GM19099 (cell line): ENCODE data around the gene ZDHHC9.
A peak's percentile ranks its signal among the peaks of the same experiment; 100 is the strongest.

Experiments used
- POLR2A ChIP-seq: IDR thresholded peaks from 3 replicates; pipeline ENCODE4 v1.6.1; 2011; ENCODE audit warnings: low read depth; ENCODE audit not compliant: insufficient read length; ENCODE audit errors: extremely low read depth

The ZDHHC9 gene

GRCh38 chrX:129843459-129844306 lies at the start of gene ZDHHC9:
Gene ZDHHC9 (minus strand): TSS chrX:129843886. CDS start chrX:129841945, 1,941 bp downstream.
- TF ChIP-seq POLR2A = peak; percentile 24

GRCh38 chrX:129877401-129877800 lies 33.7 kb upstream of the ZDHHC9 start:
- TF ChIP-seq POLR2A = no peak

- no peak for TF ChIP-seq POLR2A
Observed at GRCh38 chrX:129876771-129877305, 33.2 kb upstream of the ZDHHC9 start.

- TF ChIP-seq POLR2A = no peak
Observed at GRCh38 chrX:129875669-129876068, 32.0 kb upstream of the ZDHHC9 start.

GRCh38 chrX:129872524-129872923 lies 28.8 kb upstream of the ZDHHC9 start:
- no peak for TF ChIP-seq POLR2A

- no peak for TF ChIP-seq POLR2A
Observed at GRCh38 chrX:129846716-129847115, 3.0 kb upstream of the ZDHHC9 start.

- no peak for TF ChIP-seq POLR2A
Observed at GRCh38 chrX:129845616-129846190, 2.0 kb upstream of the ZDHHC9 start.

- no peak for TF ChIP-seq POLR2A
Observed at GRCh38 chrX:129843209-129843458, 552 bp downstream of the ZDHHC9 start.

- TF ChIP-seq POLR2A = no peak
Observed at GRCh38 chrX:129842510-129843208, 1.0 kb downstream of the ZDHHC9 start.

- TF ChIP-seq POLR2A = no peak
Observed at GRCh38 chrX:129840344-129840743, 3.3 kb downstream of the ZDHHC9 start.

- no peak for TF ChIP-seq POLR2A
Observed at GRCh38 chrX:129836827-129837226, 6.9 kb downstream of the ZDHHC9 start.

- TF ChIP-seq POLR2A = no peak
Observed at GRCh38 chrX:129833153-129833990, 10.3 kb downstream of the ZDHHC9 start.

- no peak for TF ChIP-seq POLR2A
Observed at GRCh38 chrX:129831091-129831885, 12.4 kb downstream of the ZDHHC9 start.

GRCh38 chrX:129830494-129830893 lies 13.2 kb downstream of the ZDHHC9 start:
- TF ChIP-seq POLR2A = no peak
